Stimulated activated CD8-positive, alpha-beta memory T cell treated with anti-CD3 and anti-CD28 coated beads, Interleukin-15, amount 100 ng/mL, for 24 hours (primary cell): ENCODE measurements around the gene BTN3A1.
"Not testable (repeated sequence)": the region's sequence is repeated elsewhere in the genome, so short reads cannot be mapped to it uniquely, and the experiment has no call there.

Source experiments
- DNase-seq: peaks from one replicate; pipeline ENCODE4 v3.0.0-alpha.2; 2020; ENCODE audit warnings: low read depth

The BTN3A1 gene

DNA sequence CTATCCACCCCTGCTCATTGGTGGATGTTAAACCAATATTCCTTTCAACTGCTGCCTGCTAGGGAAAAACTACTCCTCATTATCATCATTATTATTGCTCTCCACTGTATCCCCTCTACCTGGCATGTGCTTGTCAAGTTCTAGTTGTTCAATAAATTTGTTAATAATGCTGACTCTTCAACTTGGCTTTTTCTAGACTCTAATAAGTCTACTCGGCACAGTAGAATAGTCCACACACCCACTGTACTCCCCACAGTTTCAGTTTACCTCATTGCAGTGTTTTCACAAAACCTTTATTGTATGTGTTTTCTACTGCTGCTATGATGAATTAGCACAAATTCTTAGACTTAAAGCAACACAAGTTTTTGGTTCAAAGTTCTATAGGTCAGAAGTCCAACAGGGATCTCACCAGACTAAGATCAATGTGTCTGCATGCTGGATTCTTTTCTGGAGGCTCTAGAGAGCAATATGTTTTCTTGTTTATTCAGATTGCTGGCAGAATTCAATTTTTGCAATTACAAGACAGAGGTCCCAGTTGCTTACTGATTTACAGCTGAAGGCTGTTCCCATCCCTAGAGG, 13.1 kb downstream of the BTN3A1 start:
- DNase-seq, result no peak

DNA sequence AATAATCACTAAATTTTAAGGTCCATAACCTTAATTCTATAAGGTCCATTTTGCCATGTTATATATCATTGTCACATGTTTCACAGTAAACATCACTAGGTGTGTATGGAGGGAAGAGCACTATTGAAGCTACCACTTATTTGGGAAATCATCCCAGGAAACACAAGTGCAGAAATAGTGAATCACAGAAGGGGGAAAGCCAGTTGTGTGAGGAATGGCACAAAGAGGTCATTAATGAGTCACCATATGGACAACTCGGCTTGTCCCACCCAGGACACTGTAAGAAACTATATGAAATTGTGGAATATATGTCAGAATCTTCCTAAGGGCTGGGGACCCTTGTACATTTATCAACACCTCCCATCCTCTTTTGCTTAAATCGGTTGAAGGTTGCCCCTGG, 13.7 kb downstream of the BTN3A1 start:
- no peak for DNase-seq

DNA sequence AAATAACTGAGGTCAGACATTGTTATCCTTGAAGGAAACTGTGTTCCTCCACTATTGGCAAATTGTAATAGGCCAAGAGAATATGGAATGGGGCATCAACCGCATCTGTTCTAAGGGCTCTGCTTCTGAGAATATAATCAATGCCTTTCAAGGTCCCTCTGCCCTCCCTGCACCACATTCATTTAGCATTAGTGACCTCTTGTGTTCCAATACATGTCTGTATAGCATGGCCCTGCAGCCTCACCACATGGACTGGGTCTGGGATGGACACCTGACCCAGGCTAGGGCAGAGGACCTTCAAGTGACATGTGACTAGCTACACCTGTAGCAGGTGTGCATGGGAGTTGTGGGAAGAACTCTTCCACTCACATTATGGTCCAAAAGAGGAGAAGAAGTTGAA, 14.2 kb downstream of the BTN3A1 start:
- DNase-seq, result no peak

DNA sequence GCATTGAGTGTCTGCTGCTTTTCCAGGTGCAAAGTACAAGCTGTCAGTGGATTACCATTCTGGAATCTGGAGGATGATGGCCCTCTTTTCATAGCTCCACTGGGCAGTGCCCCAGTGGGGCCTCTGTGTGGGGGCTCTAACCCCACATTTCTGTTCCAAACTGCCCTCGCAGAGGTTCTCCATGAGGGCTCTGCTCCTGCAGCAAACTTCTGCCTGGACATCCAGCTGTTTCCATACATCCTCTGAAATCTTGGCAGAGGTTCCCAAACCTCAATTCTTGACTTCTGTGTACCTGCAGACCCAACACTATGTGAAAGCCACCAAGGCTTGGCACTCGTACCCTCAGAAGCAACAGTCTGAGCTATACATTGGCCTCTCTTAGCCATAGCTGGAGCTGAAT, 16.0 kb downstream of the BTN3A1 start:
- DNase-seq, result not testable (repeated sequence)

DNA sequence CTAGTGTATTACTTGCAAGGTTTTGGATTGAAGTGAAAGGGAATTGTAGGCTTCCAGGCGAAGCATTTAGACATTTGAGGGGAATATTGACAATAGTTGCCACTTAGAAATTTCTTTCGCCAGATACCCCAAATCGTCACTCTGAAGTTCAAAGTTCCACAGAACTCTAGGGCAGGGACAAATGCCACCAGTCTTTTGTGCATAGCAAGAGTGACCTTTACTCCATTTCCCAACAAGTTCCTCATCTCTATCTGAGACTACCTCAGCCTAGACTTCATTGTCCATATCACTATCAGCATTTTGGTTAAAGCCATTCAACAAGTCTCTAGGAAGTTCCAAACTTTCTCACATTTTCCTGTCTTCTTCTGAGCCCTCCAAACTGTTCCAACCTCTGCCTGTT, 16.7 kb downstream of the BTN3A1 start:
- not testable (repeated sequence) for DNase-seq

DNA sequence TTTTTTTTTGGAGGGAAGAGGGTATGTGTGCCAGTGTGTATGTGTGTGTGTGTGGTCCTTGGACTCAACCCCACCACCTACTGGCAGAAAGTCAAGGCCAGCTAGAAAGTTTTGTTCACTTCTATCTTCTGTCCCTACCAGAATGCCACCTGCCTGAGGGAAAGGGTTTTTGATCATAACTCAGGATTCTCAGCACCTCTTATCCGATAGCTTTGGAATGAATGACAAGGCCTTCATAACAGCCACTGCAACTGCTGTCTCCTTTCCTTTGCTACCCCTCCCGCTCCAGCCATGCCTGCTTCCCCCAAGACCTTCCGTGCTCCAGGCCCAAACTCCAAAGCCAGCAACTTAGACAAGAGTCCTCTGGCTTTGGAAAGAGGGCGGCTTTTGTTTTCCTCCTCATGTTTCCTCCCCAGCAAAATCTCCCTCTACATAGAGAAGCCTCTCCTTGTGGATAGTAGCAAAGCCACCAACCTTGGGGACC, 18.7 kb downstream of the BTN3A1 start:
- DNase-seq, result no peak

DNA sequence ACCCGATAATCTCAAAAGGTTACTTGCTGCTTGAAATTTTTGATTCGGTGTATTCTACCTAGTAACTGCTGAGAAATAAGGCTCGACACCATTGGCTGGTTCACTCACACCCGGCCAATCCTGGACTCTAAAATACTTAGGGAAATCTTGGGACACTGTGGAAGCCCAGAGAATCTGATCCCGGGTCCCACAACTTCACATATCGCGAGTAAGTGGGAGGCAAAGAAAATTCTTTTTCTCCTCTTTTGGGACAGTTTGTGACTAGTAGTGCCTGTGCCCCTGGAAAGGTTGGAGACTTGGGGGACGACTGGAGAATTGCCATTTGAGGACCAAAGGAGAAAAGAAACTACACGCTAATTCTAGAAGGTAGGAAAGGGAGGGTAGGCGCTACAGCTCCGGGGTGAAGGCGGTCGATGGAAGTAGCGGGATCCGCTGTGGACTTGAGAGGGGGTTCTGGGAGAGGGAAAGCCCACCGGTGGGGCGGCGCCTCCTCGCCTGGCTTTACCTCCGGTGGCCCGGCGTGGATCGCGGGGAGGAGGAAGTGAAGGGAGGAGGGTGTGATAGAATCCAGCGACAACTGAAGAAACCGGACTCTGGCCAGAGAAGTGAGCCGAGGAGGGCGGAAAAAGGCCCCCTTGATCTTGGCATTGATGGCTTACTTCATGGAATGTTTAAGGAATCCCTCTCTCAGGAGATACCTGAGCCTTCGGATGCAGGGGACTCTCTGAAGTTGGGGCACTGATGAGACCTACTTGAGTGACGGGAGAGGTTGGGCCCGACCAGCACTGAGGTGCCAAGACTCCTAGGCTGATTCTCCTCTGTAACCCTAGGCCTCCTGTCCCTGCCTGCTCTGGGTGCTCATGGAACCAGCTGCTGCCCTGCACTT, 19.4 kb downstream of the BTN3A1 start:
- no peak for DNase-seq

DNA sequence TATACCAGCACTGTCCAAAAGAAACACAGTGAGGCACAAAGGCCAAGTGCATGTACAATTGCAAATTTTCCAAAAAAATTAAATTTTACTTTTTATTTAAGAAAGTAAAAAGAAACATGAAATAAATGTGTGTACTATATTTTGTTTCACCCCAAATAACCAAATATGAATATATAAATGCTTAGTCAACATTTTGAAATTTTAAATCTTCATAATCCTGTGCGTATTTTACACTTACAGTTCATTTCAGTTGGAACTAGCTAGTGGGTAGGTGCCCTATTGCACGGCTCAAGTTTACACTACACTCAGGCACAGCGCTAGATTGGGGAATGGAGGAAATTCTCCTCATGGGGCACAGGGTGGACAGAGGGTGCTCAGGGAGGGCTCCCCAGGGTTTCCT, 20.3 kb downstream of the BTN3A1 start:
- DNase-seq, result no peak

DNA sequence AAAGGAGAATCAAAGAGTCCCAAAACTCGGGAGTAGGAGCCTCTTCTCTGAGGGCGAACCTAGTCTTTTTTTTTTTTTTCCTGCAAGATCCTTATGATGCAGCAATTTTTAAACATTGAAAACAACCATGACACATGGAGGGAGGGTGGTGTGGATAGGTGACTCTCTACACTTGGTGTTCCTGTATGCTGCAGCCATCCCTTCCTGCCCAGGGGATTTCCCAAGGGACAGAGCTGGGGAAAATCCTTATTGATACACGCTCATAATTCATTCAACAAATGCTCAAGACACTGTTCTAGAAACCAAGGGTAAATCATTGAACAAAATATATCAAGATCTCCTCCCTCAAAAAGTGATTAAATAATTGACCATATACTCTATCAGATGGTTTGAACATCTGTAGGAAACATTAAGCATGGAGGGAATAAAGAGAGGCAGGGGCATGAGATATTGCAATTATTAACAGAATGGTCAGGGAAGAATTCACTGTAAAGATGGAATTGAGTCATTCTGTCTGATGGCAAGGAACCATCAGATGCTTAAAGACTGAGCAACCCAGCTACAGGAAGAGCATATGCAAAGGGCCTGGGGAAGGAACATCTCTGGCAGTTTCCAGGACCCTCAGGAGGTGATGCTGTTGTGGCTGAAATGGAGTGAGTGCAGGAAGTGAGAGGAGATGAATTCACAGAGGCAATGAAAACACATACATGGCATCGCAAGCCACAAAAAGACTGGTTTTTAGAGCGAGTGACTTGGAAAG, 24.8 kb downstream of the BTN3A1 start:
- no peak for DNase-seq

DNA sequence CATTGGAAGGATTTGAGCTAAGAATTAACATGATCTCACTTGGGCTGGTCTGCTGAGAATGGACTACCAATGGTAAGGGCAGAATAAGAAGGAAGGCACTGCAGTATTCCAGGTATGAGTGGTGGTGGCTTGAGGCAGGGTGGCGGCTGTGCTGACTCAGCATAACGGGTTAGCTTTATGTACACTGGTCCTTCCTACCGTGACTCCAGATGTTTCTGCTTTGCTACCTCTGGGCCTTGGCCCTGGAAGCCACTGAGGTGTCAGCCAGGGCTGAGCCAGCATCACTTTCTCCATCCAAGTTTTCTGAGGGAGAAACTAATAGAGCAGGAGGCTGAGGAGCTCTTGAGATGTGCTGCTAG, 25.4 kb downstream of the BTN3A1 start:
- DNase-seq, result no peak

DNA sequence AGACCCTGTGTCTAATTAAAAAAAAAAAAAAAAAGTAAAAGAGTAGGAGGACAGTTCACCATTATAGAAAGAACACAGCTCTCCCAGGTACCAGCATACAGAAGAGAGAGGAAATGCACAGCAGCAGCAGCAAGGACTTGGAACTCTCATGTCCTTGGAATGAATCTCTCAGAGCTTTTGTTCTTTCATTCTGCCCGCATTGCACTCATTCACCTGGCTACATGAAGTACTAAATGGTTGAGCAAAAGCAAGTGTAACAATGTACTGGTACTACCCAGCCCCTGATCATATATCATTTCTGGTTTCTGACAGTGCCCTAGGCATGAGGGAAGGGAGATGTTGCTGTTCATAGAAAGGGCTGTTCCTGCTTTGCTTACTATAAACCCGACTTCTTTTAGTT, 26.1 kb downstream of the BTN3A1 start:
- DNase-seq, result no peak

DNA sequence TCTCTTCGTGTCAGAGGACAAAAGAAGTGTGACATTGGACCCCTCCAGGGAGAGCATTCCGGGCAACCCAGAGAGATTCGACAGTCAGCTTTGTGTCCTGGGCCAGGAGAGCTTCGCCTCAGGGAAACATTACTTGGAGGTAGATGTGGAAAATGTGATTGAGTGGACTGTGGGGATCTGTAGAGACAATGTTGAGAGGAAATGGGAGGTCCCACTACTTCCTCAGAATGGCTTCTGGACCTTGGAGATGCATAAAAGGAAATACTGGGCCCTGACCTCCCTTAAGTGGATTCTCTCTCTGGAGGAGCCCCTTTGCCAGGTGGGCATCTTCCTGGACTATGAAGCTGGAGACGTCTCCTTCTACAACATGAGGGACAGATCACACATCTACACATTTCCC, 28.7 kb downstream of the BTN3A1 start:
- no peak for DNase-seq

DNA sequence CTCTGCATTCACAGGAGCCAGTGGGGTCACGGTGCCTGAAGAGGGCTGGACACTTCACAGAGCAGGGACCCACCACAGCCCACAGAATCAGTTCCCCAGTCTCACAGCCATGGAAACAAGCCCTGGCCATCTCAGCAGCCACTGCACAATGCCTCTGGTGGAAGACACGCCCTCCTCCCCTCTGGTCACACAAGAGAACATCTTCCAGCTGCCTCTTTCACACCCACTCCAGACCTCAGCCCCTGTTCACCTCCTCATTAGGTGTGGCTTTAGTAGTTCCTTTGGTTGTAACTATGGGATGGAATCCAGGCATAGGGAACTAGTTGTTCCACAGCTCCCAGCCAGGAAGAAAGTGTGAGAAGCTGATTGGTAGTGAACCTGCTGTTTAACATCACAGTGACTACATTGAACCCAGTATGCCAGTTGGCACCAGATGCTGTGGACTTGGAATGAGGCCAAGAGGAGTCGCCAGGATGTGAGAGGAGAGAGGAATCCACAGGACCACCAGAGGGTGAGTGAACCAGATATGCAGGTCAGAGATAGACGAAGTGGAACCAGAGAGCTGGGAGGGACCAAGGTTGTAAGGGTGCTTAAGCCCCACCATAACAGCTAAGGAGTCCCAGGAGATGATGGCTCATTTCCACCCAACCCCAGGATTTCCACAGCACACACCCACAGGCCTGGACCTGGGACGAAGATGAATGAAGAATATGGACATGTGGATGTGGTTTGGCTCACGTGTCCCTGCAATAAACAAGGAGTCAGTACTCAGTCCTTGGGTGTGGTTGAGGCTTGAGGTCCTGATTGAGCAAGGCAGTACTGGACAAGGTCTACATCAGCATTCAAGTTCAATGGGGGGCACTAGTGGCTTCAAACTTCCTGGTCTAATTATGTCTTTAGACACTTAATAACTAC, 29.4 kb downstream of the BTN3A1 start:
- no peak for DNase-seq

DNA sequence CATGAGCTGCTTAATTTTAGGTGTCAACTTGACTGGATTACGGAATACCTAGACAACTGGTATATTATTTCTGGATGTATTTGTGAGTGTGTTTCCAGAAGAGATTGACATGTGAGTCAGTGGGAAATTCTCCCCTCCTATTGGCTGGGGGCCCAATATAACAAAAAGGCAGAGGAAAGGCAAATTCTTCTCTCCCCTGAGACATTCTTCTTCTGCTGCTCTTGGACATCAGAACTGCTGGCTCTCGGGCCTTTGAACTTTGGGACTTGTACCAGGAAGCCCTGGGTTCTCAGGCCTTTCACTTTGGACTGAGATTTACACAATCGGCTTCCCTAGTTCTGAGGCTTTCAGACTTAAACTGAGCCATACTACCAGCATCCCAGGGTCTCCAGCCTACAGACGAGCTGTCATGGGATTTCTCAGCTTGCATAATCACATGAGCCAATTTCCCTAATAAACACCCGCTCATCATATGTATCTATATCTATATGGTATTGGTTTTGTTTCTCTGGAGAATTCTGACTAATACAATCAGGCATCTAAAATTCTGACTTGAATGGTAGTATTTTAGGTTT, 30.6 kb downstream of the BTN3A1 start:
- no peak for DNase-seq

DNA sequence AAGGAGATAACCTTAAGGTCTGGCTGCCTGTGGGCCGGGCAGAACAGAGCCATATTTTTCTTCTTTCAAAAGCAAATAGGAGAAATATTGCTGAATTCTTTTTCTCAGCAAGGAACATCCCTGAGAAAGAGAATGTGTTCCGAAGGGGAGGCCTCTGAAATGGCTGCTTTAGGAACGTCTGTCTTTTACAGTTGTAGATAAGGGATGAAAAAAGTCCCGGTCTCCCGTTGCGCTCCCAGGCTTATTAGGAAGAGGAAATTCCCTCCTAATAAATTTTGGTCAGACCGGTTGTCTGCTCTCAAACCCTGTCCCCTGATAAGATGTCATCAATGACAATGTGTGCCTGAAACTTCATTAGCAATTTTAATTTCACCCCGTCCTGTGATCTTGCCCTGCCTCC, 31.6 kb downstream of the BTN3A1 start:
- DNase-seq, result not testable (repeated sequence)

DNA sequence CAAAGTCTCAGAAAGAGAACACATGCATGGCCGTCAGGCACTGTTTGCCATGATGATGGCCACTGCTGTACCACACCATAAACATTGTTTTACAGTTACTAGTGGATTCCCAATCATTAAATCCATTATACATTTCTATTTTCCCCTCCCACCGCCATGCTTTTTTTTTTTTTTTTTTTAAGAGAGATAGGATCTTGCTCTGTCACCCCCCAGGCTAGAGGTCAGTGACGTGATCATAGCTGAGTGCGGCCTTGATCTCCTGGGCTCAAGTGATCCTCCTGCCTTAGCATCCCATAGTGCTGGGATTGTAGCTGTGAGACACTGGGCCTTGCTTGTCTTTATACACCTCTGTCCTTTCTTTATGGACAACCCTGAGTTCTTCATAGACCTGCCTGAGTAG, 33.9 kb downstream of the BTN3A1 start:
- DNase-seq, result no peak

DNA sequence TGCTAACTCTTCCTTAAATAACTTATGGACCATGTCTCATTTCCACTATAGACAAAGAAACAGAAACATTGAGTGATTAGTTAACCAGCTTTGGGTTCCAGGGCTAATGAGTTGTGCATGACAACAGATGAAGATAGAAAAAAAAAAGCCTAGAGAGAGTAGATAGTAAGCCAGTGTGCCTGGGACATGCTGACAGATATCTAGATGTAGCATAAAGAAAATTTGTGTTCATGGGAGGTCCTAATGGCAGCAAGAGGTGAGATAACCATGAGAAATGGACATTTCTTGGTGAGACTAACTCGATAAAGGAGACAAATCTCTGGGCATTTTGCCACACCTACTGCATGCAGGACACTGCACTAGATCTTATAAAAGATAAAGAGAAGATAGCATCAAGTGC, 35.5 kb downstream of the BTN3A1 start:
- no peak for DNase-seq

DNA sequence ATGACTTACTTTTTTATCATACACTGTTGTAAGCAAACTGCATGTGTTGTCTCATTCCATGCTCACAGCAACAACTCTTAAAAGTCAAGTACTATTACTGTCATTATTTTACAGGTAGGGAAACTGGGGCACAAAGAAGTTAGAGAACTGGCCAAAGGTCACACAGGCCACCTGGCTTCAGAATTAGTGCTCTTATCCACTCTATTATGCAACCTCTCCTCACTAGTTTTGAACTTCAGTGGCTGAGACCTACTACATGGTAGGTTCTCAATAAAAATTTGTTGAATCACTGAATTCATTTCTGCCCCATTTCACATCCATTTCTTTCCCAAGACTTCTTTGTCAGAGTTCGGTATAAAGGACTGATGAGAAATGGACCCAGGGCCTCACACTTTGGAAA, 35.9 kb downstream of the BTN3A1 start:
- no peak for DNase-seq

DNA sequence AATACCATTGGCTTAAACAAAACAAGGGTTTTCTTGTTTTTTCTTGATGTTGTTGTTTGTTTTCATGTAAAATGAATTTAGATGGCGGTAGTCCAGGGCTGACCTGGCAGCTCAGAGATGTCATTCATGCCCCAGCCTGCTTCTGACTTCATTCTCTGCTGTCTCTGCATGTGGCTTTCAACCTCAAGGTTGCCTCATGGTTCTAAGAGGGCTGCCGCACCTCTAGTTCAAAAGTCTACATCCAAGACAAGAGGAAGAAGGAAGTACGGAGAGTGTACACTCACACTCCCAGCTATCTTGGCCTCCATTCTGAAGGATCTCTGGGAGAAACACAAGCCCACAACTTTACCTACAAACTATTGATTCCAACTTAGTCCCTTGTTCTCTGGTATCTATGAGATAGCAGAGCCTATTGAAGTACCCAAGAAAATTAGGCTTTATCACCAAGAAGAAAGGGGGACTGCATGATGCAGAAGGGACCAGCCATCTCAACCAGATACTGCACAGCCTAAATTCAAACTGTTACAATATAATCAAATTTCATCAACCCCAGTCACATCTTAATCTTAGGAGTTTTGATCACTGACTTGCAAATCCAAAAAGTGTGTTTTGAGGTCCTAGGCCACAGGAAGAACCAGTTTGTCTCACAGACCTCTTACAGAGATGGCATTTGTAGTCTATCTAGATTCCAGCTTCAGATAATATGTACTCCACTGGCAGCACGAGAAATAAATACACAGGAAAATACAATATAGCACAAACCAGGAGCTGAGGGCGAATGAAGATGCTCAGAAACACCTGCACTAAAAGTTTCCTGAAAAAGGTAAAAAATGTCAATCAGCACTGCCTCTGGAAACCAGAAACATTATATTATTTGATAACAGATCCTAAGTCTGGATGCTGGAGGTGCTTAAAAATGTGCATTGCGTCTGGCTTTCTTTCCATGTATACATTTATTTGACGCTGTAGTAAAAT, 37.4 kb downstream of the BTN3A1 start:
- DNase-seq, result no peak

DNA sequence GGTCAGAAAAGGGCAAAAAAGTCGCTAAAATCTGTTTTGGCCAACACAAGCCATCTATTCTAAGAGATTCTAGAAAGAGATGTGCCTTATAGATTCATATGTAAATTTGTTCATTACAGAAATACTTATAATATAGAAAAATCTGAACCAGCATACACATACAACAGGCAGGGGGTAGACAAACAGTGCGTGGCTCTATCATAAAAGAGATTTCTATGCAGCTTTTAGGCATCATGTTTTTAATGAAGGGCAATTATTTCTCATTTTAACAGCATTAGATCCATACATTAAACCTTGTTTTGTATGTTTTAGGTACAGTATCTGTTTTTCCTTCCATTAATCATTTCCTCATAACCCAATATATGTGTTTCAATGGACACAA, 38.9 kb downstream of the BTN3A1 start:
- DNase-seq, result no peak
